ENCODE data around the gene LRR1. TPM values are rescaled to one million over a fixed set of nuclear protein-coding genes. Genes with fewer than 3 reads are reported as not detected.

The LRR1 gene
- total and polyA plus RNA-seq, 2 of the 4 experiments (the other 2 are of a cell fraction): 11.6 to 20.8 TPM

- no peak overlapping the region for H4K5ac ChIP-seq (ENCODE audit: low read depth, low read length)
- H3K4me1 ChIP-seq (ENCODE audit: control insufficient read depth, insufficient read depth, low read length): peaks cover 4% of the 10 kb centered on the region
- no peak overlapping the region for H2BK15ac ChIP-seq (ENCODE audit: low read depth, low read length)
- H3K9me3 ChIP-seq (ENCODE audit: control insufficient read depth, insufficient read depth, low read length): no peaks in the 10 kb centered on the region
- CTCF ChIA-PET: interaction anchor here (0.6 kb wide), 1 partner anchor 265 kb away, joined by 3 read pairs; no protein-coding TSS in a partner anchor
- H3K36me3 ChIP-seq (ENCODE audit: control insufficient read depth, insufficient read depth, low read length): peaks cover 3% of the 10 kb centered on the region
- H3K9ac ChIP-seq (ENCODE audit: low read depth, low read length): no peak overlapping the region
- no peak overlapping the region for H3K4me2 ChIP-seq (ENCODE audit: low read depth, low read length)
- no peak overlapping the region for H4K91ac ChIP-seq (ENCODE audit: insufficient read depth, low read depth, low read length)
- no peak overlapping the region for H2BK5ac ChIP-seq (ENCODE audit: low read depth, low read length, poor library complexity, severe bottlenecking)
- H3K79me1 ChIP-seq (ENCODE audit: low read depth in 1 of 2, low read length in 2 of 2): peaks cover 16 to 34% of the 10 kb centered on the region in 2 experiments
- H2AK9ac ChIP-seq (replicated peaks; ENCODE audit: low read depth, low read length, poor library complexity): no peak overlapping the region
- no peak overlapping the region for H3K4me3 ChIP-seq (ENCODE audit: insufficient read depth, low read depth, low read length)
- dilution Hi-C loops (cut with HindIII; ENCODE audit: low sequenced_read_pairs, unreplicated experiment) (no loop called here), in situ Hi-C loops (cut with MboI; ENCODE audit: low sequenced_read_pairs) (no loop called here), intact Hi-C loops (cut with micrococcal nuclease) (no loop called here)
- no peaks in the 10 kb centered on the region for H3K27me3 ChIP-seq (ENCODE audit: control insufficient read depth, insufficient read depth, low read length)
- H2BK120ac ChIP-seq (ENCODE audit: low read depth, low read length): peak overlapping the region; percentile 62
- H3K27ac ChIP-seq (ENCODE audit: insufficient read depth, low read length): peak overlapping the region; percentile 5; the same call in 1 of the 2 replicates
- peak overlapping the region in 1 of 2 experiments; percentile 67; a peak in 1 of 4 replicates for H4K8ac ChIP-seq (ENCODE audit: low read depth in 2 of 2, low read length in 2 of 2)
- no peak overlapping the region for H3K18ac ChIP-seq (ENCODE audit: low read depth, low read length)
- no peak overlapping the region for H3K56ac ChIP-seq (ENCODE audit: extremely low read depth, insufficient read depth, low read length)
- peak overlapping the region; percentile 41 for H2AFZ ChIP-seq (replicated peaks; ENCODE audit: low read length, poor library complexity)
- POLR2A ChIA-PET (ENCODE audit: unreplicated experiment): interaction anchor here (0.5 kb wide), 1 partner anchor 534 kb away, joined by 5 read pairs; no protein-coding TSS in a partner anchor
- no peak overlapping the region for H2BK20ac ChIP-seq (ENCODE audit: low read depth, low read length)
- TF ChIP-seq, protein P1, sequence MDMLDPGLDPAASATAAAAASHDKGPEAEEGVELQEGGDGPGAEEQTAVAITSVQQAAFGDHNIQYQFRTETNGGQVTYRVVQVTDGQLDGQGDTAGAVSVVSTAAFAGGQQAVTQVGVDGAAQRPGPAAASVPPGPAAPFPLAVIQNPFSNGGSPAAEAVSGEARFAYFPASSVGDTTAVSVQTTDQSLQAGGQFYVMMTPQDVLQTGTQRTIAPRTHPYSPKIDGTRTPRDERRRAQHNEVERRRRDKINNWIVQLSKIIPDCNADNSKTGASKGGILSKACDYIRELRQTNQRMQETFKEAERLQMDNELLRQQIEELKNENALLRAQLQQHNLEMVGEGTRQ (IDR thresholded peaks at IDR 0.05; ENCODE audit: low read depth, low read length): no peak
- no peak for TF ChIP-seq ELK1 (IDR thresholded peaks at IDR 0.05; ENCODE audit: borderline replicate concordance, low read depth, low read length)
- TF ChIP-seq MAFK (IDR thresholded peaks at IDR 0.05; ENCODE audit: low read depth, low read length): no peak
- no peak for TF ChIP-seq CHD1 (IDR thresholded peaks at IDR 0.05; ENCODE audit: low read depth, low read length)
- no peak for TF ChIP-seq SMC3 (IDR thresholded peaks at IDR 0.05; ENCODE audit: low read depth, low read length)
- TF ChIP-seq, protein P2, sequence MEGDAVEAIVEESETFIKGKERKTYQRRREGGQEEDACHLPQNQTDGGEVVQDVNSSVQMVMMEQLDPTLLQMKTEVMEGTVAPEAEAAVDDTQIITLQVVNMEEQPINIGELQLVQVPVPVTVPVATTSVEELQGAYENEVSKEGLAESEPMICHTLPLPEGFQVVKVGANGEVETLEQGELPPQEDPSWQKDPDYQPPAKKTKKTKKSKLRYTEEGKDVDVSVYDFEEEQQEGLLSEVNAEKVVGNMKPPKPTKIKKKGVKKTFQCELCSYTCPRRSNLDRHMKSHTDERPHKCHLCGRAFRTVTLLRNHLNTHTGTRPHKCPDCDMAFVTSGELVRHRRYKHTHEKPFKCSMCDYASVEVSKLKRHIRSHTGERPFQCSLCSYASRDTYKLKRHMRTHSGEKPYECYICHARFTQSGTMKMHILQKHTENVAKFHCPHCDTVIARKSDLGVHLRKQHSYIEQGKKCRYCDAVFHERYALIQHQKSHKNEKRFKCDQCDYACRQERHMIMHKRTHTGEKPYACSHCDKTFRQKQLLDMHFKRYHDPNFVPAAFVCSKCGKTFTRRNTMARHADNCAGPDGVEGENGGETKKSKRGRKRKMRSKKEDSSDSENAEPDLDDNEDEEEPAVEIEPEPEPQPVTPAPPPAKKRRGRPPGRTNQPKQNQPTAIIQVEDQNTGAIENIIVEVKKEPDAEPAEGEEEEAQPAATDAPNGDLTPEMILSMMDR (conservative IDR thresholded peaks at IDR 0.05; ENCODE audit: low read depth, low read length): no peak
- no peak for TF ChIP-seq CEBPB (IDR thresholded peaks at IDR 0.05; ENCODE audit: low read depth, low read length)
- TF ChIP-seq MAZ (IDR thresholded peaks at IDR 0.05; ENCODE audit: borderline replicate concordance, low read depth, low read length): no peak
- TF ChIP-seq RAD21 (IDR thresholded peaks at IDR 0.05; ENCODE audit: low read length): no peak
- no TSS peak for BruUV-seq (replicated peaks)
- 79% methylated on average over 5 of the region's 8 CpGs; no CpG with 5 or more reads in 1 of the 2 experiments for WGBS, 2 experiments (ENCODE audit: extremely low coverage in 2 of 2, insufficient read length in 1 of 2)
- DNase-seq: no peak
- H4K20me1 ChIP-seq (ENCODE audit: insufficient read depth, low read length): peaks cover 5% of the 10 kb centered on the region
- H2AK5ac ChIP-seq (ENCODE audit: low read depth, low read length): no peak overlapping the region; the same call in 1 of the 2 replicates
- peaks cover 7% of the 10 kb centered on the region for H3K9me1 ChIP-seq (ENCODE audit: insufficient read depth, low read length)
- no peak overlapping the region; the same call in 1 of the 2 replicates for H3K14ac ChIP-seq (replicated peaks; ENCODE audit: low read depth, low read length)
- no peak for ATAC-seq (ENCODE audit: low read depth)
- H3K4ac ChIP-seq (ENCODE audit: low read depth, low read length): peak overlapping the region; percentile 82
- H3K23ac ChIP-seq (ENCODE audit: low read depth, low read length): no peak overlapping the region; the same call in 1 of the 2 replicates
Observed at GRCh38 chr14:49612671-49613070, 13.9 kb downstream of the LRR1 start.
